Suprapubic skin (tissue), 4 donors: ENCODE results near the gene SLC12A8. TPM values are rescaled to one million over a fixed set of nuclear protein-coding genes. Genes with fewer than 3 reads are reported as not detected.
A peak's percentile ranks its signal among the peaks of the same experiment; 100 is the strongest.

Source experiments
- DNase-seq, 2 donors: peaks; one replicate each; pipeline ENCODE4 v3.0.0-alpha.2; 2019; ENCODE audit warnings: low spot score in 2 of 2
- H3K27ac ChIP-seq: fragments of 200-600 bp; sonication (generic); one replicate; pipeline ENCODE4 v1.5.1; 2019
- H3K27me3 ChIP-seq: fragments of 200-600 bp; sonication (generic); one replicate; pipeline ENCODE4 v1.5.1; 2019
- H3K36me3 ChIP-seq: fragments of 200-600 bp; sonication (generic); one replicate; pipeline ENCODE4 v1.5.1; 2019
- H3K4me1 ChIP-seq: fragments of 200-600 bp; sonication (generic); one replicate; pipeline ENCODE4 v1.5.1; 2019
- H3K4me3 ChIP-seq: fragments of 200-600 bp; sonication (generic); one replicate; pipeline ENCODE4 v1.5.1; 2019; ENCODE audit warnings: mild to moderate bottlenecking
- H3K9me3 ChIP-seq: fragments of 200-600 bp; sonication (generic); one replicate; pipeline ENCODE4 v1.5.1; 2019
- EP300 ChIP-seq: sonication (generic); formaldehyde crosslinking; IDR thresholded peaks from one replicate; pipeline ENCODE4 v1.6.1; 2017; ENCODE audit warnings: antibody characterized with exemption
- POLR2A ChIP-seq, 2 donors: fragments of 450-650 bp; IDR thresholded peaks; one replicate each; pipeline ENCODE4 v1.6.1; 2017; ENCODE audit warnings: antibody characterized with exemption in 2 of 2, mild to moderate bottlenecking in 2 of 2, moderate library complexity in 2 of 2
- POLR2AphosphoS5 ChIP-seq, 3 donors: sonication (generic); formaldehyde crosslinking; IDR thresholded peaks; one replicate each; pipeline ENCODE4 v1.6.1; 2017; ENCODE audit warnings: antibody characterized with exemption in 3 of 3
- WGBS: methylation state at CpG from one replicate; pipeline ENCODE4 v1.1.5; 2018; 5-methylcytosine and 5-hydroxymethylcytosine counted together
- total RNA-seq, 4 donors: library from RNA; depleted of rRNA; stranded (reverse); fragments of >200 nt; gene quantifications; one replicate each; pipeline ENCODE4 v1.1.0, GENCODE V29; 2016
- TF ChIP-seq, protein P1 (sequence below), 2 donors: fragments of 200-600 bp in 1 of 2; fragments of 450-650 bp in 1 of 2; sonication (generic) in 1 of 2; IDR thresholded peaks; one replicate each; pipeline ENCODE4 v1.5.1; 2016 to 2019; ENCODE audit warnings: antibody characterized with exemption in 2 of 2, mild to moderate bottlenecking in 1 of 2, moderate library complexity in 1 of 2

SLC12A8 gene
- total RNA-seq, 4 donors from 2014 or later: 2.5 to 5.8 (median 4.4) TPM

DNA sequence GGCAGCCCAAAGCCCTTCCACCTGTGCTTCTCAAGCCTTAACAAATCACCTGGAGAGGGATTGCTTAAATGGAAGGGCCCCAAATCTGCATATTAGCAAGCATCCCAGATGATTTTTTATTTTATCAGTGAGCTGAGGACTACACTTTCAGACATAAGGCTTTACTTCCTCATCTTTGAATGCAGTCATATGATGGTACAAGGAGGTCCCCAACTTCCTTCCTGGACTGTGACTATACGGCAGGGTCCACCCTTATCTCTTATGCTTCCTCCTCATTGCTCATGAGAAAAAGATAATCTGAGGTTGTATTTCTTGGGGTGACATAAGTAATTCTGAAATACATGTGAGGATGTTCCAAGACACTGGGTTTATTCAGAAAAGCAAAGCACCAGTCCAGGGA, 143.1 kb downstream of the SLC12A8 start:
- DNase-seq: no peak
- H3K4me3 ChIP-seq: no peak overlapping the region
- H3K4me1 ChIP-seq: no peaks in the 10 kb centered on the region
- TF ChIP-seq, protein P1, sequence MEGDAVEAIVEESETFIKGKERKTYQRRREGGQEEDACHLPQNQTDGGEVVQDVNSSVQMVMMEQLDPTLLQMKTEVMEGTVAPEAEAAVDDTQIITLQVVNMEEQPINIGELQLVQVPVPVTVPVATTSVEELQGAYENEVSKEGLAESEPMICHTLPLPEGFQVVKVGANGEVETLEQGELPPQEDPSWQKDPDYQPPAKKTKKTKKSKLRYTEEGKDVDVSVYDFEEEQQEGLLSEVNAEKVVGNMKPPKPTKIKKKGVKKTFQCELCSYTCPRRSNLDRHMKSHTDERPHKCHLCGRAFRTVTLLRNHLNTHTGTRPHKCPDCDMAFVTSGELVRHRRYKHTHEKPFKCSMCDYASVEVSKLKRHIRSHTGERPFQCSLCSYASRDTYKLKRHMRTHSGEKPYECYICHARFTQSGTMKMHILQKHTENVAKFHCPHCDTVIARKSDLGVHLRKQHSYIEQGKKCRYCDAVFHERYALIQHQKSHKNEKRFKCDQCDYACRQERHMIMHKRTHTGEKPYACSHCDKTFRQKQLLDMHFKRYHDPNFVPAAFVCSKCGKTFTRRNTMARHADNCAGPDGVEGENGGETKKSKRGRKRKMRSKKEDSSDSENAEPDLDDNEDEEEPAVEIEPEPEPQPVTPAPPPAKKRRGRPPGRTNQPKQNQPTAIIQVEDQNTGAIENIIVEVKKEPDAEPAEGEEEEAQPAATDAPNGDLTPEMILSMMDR (IDR thresholded peaks at IDR 0.05): no peak
- TF ChIP-seq POLR2AphosphoS5 (IDR thresholded peaks at IDR 0.05) (no peak), EP300 (no peak), POLR2A (IDR thresholded peaks at IDR 0.05) (no peak)
- no peak overlapping the region for H3K27ac ChIP-seq
- no peaks in the 10 kb centered on the region for H3K36me3 ChIP-seq
- H3K9me3 ChIP-seq: no peaks in the 10 kb centered on the region
- H3K27me3 ChIP-seq: no peaks in the 10 kb centered on the region
- WGBS: 53% methylated on average over 1 of the region's 1 CpG

DNA sequence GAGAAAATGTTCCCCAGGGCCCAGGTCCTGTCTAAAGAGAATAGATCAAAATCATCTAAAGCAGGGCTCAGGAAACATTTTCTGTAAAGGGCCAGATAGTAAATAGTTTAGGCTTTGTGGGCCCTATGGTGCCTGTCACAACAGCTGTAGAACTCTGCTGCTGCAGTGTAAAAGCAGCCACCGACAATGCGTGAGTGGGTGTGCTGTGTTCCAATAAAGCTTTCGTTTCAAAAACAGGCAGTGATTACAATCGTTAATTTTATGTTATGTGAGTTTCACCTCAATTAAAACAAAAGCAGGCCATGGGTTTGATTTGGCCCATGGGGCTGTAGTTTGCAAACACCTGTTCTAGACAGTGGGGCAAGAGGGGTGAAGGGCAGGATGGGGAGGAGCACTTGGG, 144.3 kb downstream of the SLC12A8 start:
- H3K27ac ChIP-seq: no peak overlapping the region
- TF ChIP-seq EP300 (no peak), POLR2A (IDR thresholded peaks at IDR 0.05) (no peak), POLR2AphosphoS5 (IDR thresholded peaks at IDR 0.05) (no peak)
- TF ChIP-seq, protein P1 (IDR thresholded peaks at IDR 0.05): no peak
- DNase-seq: no peak
- no peaks in the 10 kb centered on the region for H3K27me3 ChIP-seq
- peaks cover 3% of the 10 kb centered on the region for H3K4me1 ChIP-seq
- 86% methylated on average over 4 of the region's 4 CpGs for WGBS
- H3K9me3 ChIP-seq: no peaks in the 10 kb centered on the region
- H3K4me3 ChIP-seq: no peak overlapping the region
- no peaks in the 10 kb centered on the region for H3K36me3 ChIP-seq

DNA sequence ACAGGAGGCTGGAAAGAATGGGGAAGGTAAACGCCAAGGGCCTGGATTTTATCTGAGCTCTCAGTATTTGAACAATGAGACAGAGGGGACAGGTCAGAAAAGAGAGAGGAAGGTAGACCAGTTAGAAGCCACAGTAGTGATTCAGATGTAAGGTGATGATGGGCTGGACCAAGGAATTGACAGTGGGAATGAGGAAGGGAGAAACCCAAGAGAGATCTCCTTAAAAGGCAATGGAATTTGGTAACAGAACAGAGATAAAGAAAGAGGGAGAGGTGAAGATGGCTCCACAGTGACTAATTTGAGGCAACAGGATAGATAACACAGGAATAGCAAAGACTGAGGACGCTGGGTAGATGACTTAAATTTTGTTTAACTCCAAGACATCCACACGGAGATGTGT, 145.3 kb downstream of the SLC12A8 start:
- Histone ChIP-seq H3K27me3 (no peaks in the 10 kb centered on the region), H3K9me3 (no peaks in the 10 kb centered on the region), H3K27ac (no peak overlapping the region), H3K4me3 (no peak overlapping the region), H3K4me1 (peaks cover 14% of the 10 kb centered on the region), H3K36me3 (no peaks in the 10 kb centered on the region)
- TF ChIP-seq POLR2AphosphoS5 (IDR thresholded peaks at IDR 0.05): no peak
- no peak for TF ChIP-seq EP300
- TF ChIP-seq, protein P1 (IDR thresholded peaks at IDR 0.05): no peak
- TF ChIP-seq POLR2A (IDR thresholded peaks at IDR 0.05): no peak
- DNase-seq: no peak
- WGBS: 86% methylated on average over 3 of the region's 3 CpGs

DNA sequence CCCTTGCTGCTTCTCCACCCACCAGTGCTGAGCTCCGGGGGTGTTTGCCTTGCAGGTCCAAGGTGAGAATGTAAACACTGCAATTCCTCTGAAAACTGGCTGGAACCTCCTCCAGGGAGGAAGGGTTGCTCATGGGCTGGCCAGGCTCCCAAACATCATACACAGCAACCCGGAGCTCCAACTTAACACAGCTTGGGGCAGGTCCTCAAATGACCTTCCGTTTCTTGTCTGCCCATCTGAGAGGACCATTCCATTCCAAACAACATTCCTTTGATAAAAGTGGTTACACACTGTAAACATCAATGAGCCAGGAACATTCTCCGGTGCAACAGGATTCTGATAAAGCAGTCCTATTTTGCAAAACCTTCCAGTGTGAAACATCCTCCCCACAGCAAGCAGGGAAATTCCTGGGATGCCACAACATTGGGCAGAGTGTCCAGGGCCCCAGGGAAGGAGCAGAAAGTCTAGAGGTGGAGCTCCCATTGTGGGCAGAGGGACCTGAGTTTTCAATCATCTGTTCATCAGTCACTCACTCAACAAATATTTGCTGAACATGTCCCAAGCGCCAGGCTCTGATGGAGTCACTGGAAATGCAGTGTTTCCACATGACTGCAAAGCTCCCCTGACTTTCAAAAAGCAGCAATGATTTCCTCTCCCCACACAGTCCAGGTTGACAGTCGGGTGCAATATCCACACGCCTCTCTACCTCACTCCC, 149.5 kb downstream of the SLC12A8 start:
- Histone ChIP-seq H3K9me3 (no peaks in the 10 kb centered on the region), H3K27me3 (no peaks in the 10 kb centered on the region), H3K4me3 (no peak overlapping the region), H3K27ac (no peak overlapping the region), H3K4me1 (peaks cover 22% of the 10 kb centered on the region), H3K36me3 (no peaks in the 10 kb centered on the region)
- no peak for DNase-seq
- TF ChIP-seq POLR2AphosphoS5 (IDR thresholded peaks at IDR 0.05) (no peak), EP300 (no peak), POLR2A (IDR thresholded peaks at IDR 0.05) (no peak)
- TF ChIP-seq, protein P1 (IDR thresholded peaks at IDR 0.05): no peak
- 30% methylated on average over 7 of the region's 7 CpGs for WGBS

DNA sequence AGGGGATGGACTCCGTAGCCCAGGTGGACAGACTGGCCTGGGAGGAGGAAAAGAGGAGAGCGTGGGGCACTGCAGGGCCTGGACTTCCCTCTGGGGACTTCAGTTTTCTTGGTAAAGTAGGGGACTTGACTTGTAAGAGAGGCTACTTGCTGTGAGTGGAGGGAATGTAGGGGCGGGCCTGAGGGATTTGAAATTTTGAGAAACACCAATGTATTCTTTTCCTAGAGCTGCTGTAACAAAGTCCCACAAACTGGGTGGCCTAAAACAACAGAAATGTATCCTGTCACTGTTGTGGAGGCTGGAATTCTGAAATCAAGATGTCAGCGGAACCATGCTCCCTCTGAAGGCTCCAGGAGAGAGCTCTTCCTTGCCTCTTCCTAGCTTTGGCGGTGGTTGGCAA, 150.9 kb downstream of the SLC12A8 start:
- H3K4me1 ChIP-seq: peaks cover 36% of the 10 kb centered on the region
- no peaks in the 10 kb centered on the region for H3K36me3 ChIP-seq
- H3K27me3 ChIP-seq: no peaks in the 10 kb centered on the region
- H3K9me3 ChIP-seq: no peaks in the 10 kb centered on the region
- WGBS: 94% methylated on average over 5 of the region's 5 CpGs
- TF ChIP-seq POLR2AphosphoS5 (IDR thresholded peaks at IDR 0.05) (no peak), POLR2A (IDR thresholded peaks at IDR 0.05) (no peak), EP300 (no peak)
- TF ChIP-seq, protein P1 (IDR thresholded peaks at IDR 0.05): no peak
- peak overlapping the region; percentile 24 for H3K27ac ChIP-seq
- DNase-seq: no peak
- H3K4me3 ChIP-seq: no peak overlapping the region
